Midbrain (tissue), 1 donor: ENCODE measurements around the gene KAZN.
"Not testable (repeated sequence)": the region's sequence is repeated elsewhere in the genome, so short reads cannot be mapped to it uniquely, and the experiment has no call there.

Experiments
- DNase-seq: peaks from one replicate; lab custom pipeline; 2025; lab: John Stamatoyannopoulos, UW

The KAZN gene

DNA sequence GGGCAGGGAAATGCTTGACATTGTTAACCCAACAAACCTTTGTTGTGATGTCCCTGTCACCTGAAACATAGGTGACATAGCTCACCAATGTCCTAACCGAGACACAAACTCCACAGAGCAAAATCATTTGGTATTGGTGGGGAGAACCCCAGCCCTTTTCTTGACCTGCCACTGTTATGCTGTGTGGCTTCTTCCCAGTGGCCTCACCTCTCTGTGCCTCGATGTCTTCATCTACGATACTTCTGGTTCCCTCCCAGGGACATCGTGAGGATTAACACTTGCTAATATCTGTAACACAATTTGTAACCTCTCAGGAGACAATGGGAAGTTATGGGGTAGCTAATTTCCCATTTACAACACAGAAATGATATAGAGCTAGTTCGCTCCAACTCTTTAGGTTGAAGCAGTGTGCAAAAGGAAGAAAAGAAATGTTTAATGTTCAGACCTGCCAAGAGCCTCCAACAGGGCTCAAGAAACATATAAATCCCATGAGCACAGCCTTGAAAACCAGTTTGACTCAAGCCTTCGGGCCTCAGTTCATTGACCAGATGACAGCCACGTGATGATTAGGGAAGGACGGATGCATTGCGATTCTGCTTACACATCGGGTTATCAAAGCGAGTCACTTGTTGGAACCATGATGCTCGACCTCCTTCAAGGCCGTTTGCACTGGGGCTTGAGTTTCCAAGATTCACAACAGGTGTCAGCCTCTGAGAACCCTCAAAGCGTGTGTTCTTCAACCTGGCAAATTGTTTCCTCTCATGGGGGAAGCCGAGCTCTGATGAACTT, 517.3 kb downstream of the KAZN start:
- no peak for DNase-seq

DNA sequence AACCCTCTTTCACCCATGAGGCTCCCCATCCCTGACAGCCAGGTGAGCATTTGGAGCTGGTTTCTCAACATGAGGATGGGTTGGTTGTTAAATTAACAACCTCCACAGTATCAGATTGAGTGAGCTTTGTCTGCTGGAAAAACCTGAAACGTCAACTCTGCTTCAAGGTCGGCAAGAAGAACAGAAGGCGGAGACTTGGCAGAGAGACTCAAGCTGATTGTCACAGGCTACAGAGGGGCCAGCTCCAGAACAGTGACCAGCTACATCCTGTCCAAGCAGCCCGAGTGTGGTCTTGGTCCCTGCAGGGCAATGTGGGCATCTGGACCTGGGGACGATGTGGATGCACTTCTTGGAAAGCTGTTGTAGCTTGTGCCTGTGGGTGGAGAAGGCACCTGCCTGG, 518.5 kb downstream of the KAZN start:
- no peak for DNase-seq

DNA sequence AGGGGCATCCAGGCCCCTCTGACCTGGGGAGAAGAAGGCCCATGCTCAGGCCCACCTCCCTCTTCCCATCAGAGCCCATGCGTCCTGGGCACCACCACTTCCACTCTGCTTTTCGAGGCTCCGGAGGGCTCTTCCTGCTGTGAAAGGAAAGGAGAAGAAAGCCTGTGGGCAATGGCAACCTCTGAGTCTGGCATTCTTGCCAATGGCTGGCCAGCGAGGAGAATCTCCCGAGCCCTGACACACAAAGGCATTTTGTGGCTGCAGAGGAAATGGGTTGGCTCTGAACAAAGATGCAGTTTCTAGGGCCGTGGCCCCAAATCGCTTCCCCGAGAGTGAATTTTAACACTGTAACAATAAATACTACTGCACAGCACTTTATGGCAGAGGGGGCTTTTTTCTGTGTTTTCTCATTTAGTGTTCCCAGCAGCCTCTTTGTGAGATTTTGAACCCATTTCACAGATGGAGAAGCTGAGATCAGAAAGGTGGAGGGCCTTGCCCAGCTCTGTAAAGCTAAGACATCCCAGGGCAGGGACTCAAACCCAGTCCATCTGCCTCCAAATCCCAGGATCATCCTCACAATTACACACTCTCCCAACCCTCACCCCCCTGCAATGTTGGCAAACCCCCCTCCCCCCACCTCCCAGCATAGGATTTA, 519.3 kb downstream of the KAZN start:
- no peak for DNase-seq

GRCh38 chr1:15118579-15118978, 520.1 kb downstream of the KAZN start:
- DNase-seq: no peak

GRCh38 chr1:15120251-15120945, 521.9 kb downstream of the KAZN start:
- no peak for DNase-seq

GRCh38 chr1:15122331-15122730, 523.8 kb downstream of the KAZN start:
- no peak for DNase-seq

DNA sequence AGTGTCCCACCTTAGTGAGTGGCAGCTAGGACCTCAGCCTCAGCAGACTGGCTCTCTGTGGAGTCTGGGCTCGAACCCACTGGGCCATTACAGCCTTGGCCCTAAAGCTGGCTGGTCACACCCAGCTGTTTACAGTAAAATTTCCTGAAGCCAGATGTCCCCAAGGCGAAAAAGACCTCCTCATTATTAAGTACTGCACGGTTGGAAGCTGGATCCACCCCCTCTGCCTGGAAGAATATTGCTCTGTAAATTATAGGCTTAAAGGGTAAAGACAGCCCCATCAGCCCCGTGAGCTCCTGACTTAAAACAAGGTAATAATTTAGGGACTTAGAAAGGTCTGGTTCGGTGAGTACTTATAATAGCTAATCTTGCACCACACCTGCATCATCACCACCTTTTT, 524.8 kb downstream of the KAZN start:
- no peak for DNase-seq

GRCh38 chr1:15123925-15124324, 525.4 kb downstream of the KAZN start:
- DNase-seq: no peak

DNA sequence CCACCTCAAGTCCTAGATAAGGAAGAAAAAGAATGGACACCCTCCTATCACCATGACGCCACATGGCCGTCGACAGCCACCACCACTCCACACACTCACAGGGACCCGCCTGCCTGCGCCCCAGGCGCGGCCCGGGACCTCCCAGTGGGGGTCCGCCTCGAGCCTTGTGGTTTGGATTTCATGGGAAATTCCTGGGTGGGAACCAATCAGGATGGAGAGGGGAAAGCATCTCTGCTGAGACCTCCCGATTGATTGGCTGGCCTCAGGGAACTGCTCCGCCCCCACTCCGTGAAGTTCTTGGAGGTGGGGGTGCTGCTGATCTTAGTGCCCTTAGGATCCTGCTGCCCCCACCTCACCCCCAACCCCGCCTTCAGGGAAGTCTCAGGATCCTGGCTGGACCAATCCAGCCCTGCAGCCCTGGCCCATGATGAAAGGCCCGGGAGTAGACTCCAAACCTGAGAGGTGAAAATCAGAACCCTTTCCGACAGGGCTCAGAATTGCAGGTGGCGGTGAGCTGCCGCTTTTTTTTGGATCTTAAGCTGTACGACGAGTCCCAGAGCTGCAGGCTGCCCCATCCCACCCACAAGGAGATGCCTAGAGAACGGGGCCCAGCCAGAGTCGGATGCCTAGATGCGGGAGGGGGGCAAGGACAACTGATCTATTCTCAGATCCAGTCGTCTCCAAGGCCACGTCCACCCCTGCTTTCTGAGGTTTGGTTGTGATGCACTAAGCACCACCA, 526.0 kb downstream of the KAZN start:
- no peak for DNase-seq

- DNase-seq: no peak
Observed at GRCh38 chr1:15125101-15125745, 526.7 kb downstream of the KAZN start.

- no peak for DNase-seq
Observed at GRCh38 chr1:15128077-15128476, 529.6 kb downstream of the KAZN start.

DNA sequence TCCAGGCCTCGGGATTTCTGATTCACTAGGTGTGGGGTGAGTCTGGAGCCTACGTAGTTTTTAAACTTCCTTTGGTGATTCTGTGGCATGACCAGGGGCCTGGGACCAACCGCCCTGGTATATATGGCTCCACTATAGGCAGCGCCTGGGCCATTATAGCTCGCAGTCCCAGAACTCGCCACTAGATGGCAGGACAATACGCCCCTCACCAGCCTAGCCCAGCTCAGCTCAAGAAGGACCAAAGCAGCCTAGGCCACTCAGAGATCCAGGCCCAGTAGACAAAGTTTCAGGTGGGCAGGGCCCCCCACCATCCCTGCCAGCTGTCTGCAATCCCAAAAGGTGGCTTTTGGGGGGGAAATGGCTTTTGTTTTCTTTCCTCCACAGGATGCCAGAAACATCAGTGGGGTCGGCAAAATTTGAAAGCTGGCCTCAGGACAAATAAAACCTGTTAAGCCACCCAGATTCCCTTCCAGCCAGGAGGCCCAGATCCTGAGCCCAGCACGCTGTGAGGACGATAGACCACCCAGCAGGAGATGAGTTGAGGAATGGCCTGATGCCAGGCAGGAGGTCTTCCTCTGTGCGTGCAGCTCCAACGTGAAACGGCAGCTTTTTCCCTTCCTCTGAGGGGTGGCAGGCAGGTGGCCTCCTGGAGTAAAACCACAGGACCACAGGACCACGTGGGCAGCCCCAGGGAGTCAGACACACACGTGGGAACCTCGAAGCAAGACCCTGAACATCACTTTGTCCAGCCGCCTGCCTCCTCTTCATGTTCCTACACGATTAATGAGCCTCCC, 530.2 kb downstream of the KAZN start:
- peak; percentile 33 for DNase-seq

GRCh38 chr1:15129944-15130343, 531.5 kb downstream of the KAZN start:
- no peak for DNase-seq

- no peak for DNase-seq
Observed at GRCh38 chr1:15130607-15131006, 532.1 kb downstream of the KAZN start.

DNA sequence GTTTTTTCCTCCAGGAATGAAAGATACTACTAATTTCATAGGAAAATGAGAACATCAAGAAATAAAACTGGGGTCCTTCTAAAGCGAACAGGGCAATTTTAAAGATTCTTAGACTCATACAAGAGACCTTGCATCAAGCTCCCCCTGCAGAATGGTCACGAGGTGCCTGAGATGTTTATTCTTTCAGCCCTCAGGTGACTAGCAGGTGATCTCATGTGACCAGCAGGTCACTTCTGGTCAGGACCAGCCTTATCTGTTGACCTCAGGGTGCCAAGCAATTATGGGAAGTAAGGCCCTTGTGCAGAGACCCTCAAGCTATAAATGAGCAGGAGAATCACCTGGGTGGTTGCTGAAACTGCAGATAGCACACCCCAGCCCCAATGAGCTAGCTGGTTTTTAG, 534.5 kb downstream of the KAZN start:
- no peak for DNase-seq

DNA sequence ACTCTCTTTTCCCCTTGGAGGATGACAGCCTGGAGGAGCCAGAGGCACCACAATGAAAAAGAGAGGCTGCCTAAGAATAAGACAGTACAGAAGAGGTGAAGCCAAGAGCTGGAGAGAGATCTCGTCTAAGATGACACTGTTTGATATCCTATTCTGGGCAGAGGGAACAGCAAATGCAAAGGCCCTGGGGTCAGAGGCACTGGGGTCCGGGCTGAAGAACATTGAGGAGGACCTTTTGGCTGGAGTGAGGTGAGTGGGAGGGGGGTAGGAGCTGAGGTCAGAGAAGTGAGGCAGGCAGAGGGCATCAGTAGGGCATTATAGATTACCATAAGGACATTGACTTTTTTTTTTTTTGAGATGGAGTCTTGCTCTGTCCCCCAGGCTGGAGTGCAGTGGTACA, 535.8 kb downstream of the KAZN start:
- DNase-seq: no peak

GRCh38 chr1:15135604-15136003, 537.1 kb downstream of the KAZN start:
- not testable (repeated sequence) for DNase-seq

DNA sequence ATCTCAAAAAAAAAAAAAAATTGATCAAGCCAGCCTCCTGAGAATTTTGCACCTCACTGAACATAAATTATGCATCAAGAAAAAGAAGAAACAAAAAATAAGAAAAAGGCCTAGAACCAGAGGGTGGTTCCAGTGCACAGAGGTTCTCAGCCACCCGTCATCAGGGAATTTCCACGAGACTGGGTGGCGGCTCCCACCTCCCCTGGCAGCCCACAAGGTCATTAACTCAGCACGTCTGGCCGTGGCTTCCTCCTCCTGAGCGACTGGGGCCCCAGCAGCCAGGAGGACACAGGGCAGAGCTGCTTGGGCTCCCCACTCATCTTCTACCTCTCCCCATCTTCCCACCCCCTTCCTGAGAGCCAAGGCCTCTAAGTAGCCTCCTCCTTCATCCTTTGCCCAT, 539.3 kb downstream of the KAZN start:
- DNase-seq: no peak

DNA sequence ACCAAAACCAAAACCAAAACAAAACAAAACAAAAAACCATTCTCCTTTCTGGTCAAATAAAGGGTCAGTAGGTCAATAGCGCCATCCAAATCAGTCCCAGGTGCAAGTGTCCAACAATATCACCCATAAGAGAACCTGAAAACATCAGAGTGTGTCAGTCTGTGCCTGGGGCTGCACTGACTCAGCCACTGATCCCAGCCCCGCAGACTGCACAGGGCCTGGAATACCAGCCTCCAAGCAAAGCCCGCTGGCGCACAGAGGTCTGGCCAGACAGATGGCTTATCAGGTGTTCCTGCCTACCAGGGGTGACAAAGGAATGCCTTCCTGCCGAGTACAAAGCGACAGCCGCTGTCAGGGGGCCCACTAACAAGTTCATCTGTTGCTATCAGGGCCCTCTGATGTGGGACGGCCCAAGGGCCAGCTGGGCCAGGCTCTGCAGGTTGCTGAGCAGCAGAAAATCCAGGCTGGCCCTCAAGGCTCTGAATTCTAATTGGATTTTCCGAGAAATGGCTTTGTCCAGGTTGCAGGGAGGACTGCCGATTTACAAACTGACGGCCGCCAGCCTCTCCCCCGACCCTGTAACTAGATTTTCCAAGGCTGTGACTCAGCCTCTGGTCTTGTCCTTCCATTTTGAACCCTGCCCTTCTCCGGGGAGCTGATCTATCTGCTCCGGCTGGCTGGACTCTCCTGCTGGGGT, 541.3 kb downstream of the KAZN start:
- DNase-seq: no peak

- no peak for DNase-seq
Observed at GRCh38 chr1:15141935-15142539, 543.6 kb downstream of the KAZN start.
